ENCODE results near the gene LRRC3B. TPM values are rescaled to one million over a fixed set of nuclear protein-coding genes. Genes with fewer than 3 reads are reported as not detected.

The LRRC3B gene
- total RNA-seq, 1 experiment from 2014 or later: not detected

DNA sequence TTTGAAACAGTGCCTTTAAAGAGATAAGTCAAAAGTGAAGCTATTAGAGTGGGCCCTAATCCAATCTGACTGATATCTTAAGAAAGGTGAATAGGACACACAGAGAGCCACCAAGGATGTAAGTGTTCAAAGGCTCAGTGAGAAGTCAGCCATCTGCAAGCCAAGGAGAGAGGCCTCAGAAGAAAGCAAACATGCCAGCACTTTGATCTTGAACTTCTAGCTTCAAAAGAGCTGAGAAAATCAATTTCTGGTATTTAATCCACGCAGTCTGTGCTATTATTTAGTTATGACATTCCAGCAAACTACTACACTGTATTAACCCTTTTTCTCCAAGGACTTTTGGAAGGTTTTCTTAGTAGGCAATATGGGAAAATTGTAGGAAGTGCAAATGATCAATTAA is 95.7 kb downstream of the LRRC3B start:
- Histone ChIP-seq H4K20me1 (ENCODE audit: insufficient read depth, low read depth, low read length) (no peaks in the 10 kb centered on the region), H3K4me1 (ENCODE audit: low read length) (no peaks in the 10 kb centered on the region), H3K9me2 (replicated peaks; ENCODE audit: insufficient read depth, low read length) (no peaks in the 10 kb centered on the region), H2AFZ (ENCODE audit: low read length) (no peak overlapping the region), H3K27ac (ENCODE audit: low read length) (no peak overlapping the region), H3K9me3 (ENCODE audit: low read length) (no peaks in the 10 kb centered on the region), H3K9ac (ENCODE audit: low read length) (no peak overlapping the region), H3K27me3 (ENCODE audit: low read length) (no peaks in the 10 kb centered on the region), H3K79me2 (ENCODE audit: low read length) (no peaks in the 10 kb centered on the region), H3K4me3 (ENCODE audit: low read length) (no peak overlapping the region), H3K4me2 (ENCODE audit: low read depth, low read length, poor library complexity, severe bottlenecking) (no peak overlapping the region), H3K36me3 (ENCODE audit: insufficient read depth, low read length) (no peaks in the 10 kb centered on the region)
- no peak for DNase-seq

DNA sequence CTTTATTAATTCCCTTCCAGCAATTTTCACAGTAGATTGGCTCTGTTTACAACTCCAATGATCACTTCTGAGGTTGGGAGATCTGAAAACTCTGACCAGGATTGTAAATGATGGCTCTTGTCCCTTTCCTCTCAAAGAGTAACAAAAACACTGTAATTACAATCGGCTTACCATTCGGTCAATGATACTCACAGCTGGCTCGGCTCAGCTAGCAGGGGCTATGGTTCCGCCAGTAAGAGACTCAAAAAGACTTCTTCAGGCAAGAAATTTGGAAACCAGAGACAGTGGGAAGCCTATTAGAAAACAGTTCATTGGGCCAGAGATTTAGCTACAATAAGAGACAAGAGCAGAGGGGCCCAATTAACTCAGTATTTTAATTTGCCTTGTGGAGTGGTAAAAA is 96.6 kb downstream of the LRRC3B start:
- Histone ChIP-seq H3K4me3 (ENCODE audit: low read length) (no peak overlapping the region), H3K4me2 (ENCODE audit: low read depth, low read length, poor library complexity, severe bottlenecking) (no peak overlapping the region), H3K27ac (ENCODE audit: low read length) (no peak overlapping the region), H3K27me3 (ENCODE audit: low read length) (no peaks in the 10 kb centered on the region), H3K9me2 (replicated peaks; ENCODE audit: insufficient read depth, low read length) (no peaks in the 10 kb centered on the region), H3K9ac (ENCODE audit: low read length) (no peak overlapping the region), H3K79me2 (ENCODE audit: low read length) (no peaks in the 10 kb centered on the region), H3K9me3 (ENCODE audit: low read length) (no peaks in the 10 kb centered on the region), H4K20me1 (ENCODE audit: insufficient read depth, low read depth, low read length) (no peaks in the 10 kb centered on the region), H3K36me3 (ENCODE audit: insufficient read depth, low read length) (no peaks in the 10 kb centered on the region), H2AFZ (ENCODE audit: low read length) (no peak overlapping the region), H3K4me1 (ENCODE audit: low read length) (no peaks in the 10 kb centered on the region)
- no peak for DNase-seq

DNA sequence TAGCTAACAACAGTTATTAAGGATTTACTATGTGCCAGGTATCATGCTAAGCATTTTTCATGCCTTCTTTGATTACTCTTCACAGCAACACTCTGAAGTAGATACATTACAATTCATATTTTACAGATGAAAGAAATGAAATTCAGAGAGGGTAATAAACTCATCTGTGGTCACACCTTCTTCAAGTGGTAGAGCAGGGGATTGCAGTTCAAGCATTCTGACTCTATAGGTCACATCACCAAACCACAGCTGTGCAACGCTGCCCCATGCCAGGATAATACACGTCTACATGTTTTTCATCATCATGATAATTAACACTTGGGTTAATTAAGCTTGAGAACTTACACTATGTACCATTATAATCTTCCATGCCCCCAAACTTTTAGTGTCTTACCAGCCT is 98.5 kb downstream of the LRRC3B start:
- Histone ChIP-seq H3K4me1 (ENCODE audit: low read length) (no peaks in the 10 kb centered on the region), H3K9me3 (ENCODE audit: low read length) (no peaks in the 10 kb centered on the region), H4K20me1 (ENCODE audit: insufficient read depth, low read depth, low read length) (no peaks in the 10 kb centered on the region), H3K9ac (ENCODE audit: low read length) (no peak overlapping the region), H3K4me3 (ENCODE audit: low read length) (no peak overlapping the region), H3K27me3 (ENCODE audit: low read length) (no peaks in the 10 kb centered on the region), H3K9me2 (replicated peaks; ENCODE audit: insufficient read depth, low read length) (no peaks in the 10 kb centered on the region), H3K27ac (ENCODE audit: low read length) (no peak overlapping the region), H3K36me3 (ENCODE audit: insufficient read depth, low read length) (no peaks in the 10 kb centered on the region), H2AFZ (ENCODE audit: low read length) (no peak overlapping the region), H3K4me2 (ENCODE audit: low read depth, low read length, poor library complexity, severe bottlenecking) (no peak overlapping the region), H3K79me2 (ENCODE audit: low read length) (no peaks in the 10 kb centered on the region)
- DNase-seq: no peak

DNA sequence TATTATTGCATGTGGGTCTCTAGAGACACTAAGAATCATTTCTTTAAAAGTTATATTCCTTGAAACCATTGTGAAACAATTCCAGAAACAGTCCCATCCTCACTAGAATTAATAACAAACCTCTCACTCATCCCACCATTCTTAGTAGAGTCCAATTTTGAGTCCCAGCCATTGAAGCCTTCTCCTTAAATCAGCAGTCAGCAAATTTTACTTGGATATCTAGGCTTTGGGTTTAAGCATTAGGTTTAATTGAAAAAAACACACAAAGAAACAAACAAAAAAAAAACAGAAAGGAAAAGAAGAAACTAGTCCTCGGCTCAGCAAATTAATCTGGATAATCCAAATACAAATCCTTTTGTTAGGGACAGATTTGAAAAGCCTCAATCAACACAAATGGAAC is 109.3 kb downstream of the LRRC3B start:
- Histone ChIP-seq H2AFZ (ENCODE audit: low read length) (no peak overlapping the region), H3K27ac (ENCODE audit: low read length) (no peak overlapping the region), H3K79me2 (ENCODE audit: low read length) (no peaks in the 10 kb centered on the region), H3K9me3 (ENCODE audit: low read length) (no peaks in the 10 kb centered on the region), H3K36me3 (ENCODE audit: insufficient read depth, low read length) (no peaks in the 10 kb centered on the region), H3K4me3 (ENCODE audit: low read length) (no peak overlapping the region), H3K4me2 (ENCODE audit: low read depth, low read length, poor library complexity, severe bottlenecking) (no peak overlapping the region), H4K20me1 (ENCODE audit: insufficient read depth, low read depth, low read length) (no peaks in the 10 kb centered on the region), H3K9me2 (replicated peaks; ENCODE audit: insufficient read depth, low read length) (no peaks in the 10 kb centered on the region; the same call in 1 of the 2 replicates), H3K4me1 (ENCODE audit: low read length) (no peaks in the 10 kb centered on the region), H3K27me3 (ENCODE audit: low read length) (no peaks in the 10 kb centered on the region), H3K9ac (ENCODE audit: low read length) (no peak overlapping the region)
- DNase-seq: no peak

DNA sequence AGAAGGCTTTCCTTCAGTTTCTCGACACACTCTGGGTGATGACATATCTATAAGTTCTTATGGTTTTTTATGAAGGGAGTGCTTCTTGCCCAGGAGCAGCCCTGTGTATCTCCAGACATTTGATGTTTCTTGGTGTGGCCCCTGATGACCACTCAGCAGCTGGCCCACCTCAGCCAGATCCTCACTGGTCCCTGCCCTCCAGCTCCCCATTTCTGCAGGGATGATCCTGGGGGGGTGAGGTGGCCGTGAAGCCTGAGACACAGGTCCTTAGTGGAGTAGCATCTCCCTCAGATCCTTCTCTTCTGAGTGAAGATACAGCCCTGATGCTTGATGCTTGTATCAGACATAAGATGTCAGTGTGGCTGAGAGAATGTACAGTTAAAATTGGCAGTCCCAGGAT is 127.7 kb downstream of the LRRC3B start:
- Histone ChIP-seq H3K9me3 (ENCODE audit: low read length) (no peaks in the 10 kb centered on the region), H3K9ac (ENCODE audit: low read length) (no peak overlapping the region), H3K4me1 (ENCODE audit: low read length) (no peaks in the 10 kb centered on the region), H3K79me2 (ENCODE audit: low read length) (no peaks in the 10 kb centered on the region), H2AFZ (ENCODE audit: low read length) (no peak overlapping the region), H3K36me3 (ENCODE audit: insufficient read depth, low read length) (no peaks in the 10 kb centered on the region), H4K20me1 (ENCODE audit: insufficient read depth, low read depth, low read length) (no peaks in the 10 kb centered on the region), H3K27ac (ENCODE audit: low read length) (no peak overlapping the region), H3K4me3 (ENCODE audit: low read length) (no peak overlapping the region), H3K4me2 (ENCODE audit: low read depth, low read length, poor library complexity, severe bottlenecking) (no peak overlapping the region), H3K27me3 (ENCODE audit: low read length) (no peaks in the 10 kb centered on the region), H3K9me2 (replicated peaks; ENCODE audit: insufficient read depth, low read length) (peaks cover 4% of the 10 kb centered on the region; the same call in 1 of the 2 replicates)
- DNase-seq: no peak

DNA sequence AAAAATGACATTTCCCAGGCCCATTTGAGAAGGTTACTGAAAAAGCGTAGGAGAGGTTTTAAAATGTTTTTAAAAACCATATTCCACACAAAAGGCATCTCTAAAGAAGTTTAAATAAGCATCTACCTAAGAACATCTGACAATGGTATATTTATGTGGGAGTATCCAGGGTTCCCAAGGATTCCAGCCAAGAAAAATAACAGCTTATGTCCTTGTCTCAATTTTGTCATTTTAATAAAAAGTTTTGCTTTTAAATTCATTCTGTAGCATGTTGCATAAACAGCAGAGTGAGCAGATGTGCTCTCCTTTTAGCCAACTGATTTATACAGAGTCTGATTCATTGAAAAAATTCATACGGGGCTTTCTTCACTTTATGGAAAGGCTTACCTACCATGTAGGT is 129.9 kb downstream of the LRRC3B start:
- no peak overlapping the region for H3K9ac ChIP-seq (ENCODE audit: low read length)
- H3K27me3 ChIP-seq (ENCODE audit: low read length): no peaks in the 10 kb centered on the region
- no peaks in the 10 kb centered on the region for H3K79me2 ChIP-seq (ENCODE audit: low read length)
- no peak overlapping the region for H3K27ac ChIP-seq (ENCODE audit: low read length)
- no peak overlapping the region for H2AFZ ChIP-seq (ENCODE audit: low read length)
- DNase-seq: no peak
- H3K9me2 ChIP-seq (replicated peaks; ENCODE audit: insufficient read depth, low read length): peaks cover 4% of the 10 kb centered on the region; the same call in 1 of the 2 replicates
- H4K20me1 ChIP-seq (ENCODE audit: insufficient read depth, low read depth, low read length): no peaks in the 10 kb centered on the region
- H3K4me2 ChIP-seq (ENCODE audit: low read depth, low read length, poor library complexity, severe bottlenecking): no peak overlapping the region
- no peaks in the 10 kb centered on the region for H3K9me3 ChIP-seq (ENCODE audit: low read length)
- H3K36me3 ChIP-seq (ENCODE audit: insufficient read depth, low read length): no peaks in the 10 kb centered on the region
- H3K4me1 ChIP-seq (ENCODE audit: low read length): no peaks in the 10 kb centered on the region
- H3K4me3 ChIP-seq (ENCODE audit: low read length): no peak overlapping the region

DNA sequence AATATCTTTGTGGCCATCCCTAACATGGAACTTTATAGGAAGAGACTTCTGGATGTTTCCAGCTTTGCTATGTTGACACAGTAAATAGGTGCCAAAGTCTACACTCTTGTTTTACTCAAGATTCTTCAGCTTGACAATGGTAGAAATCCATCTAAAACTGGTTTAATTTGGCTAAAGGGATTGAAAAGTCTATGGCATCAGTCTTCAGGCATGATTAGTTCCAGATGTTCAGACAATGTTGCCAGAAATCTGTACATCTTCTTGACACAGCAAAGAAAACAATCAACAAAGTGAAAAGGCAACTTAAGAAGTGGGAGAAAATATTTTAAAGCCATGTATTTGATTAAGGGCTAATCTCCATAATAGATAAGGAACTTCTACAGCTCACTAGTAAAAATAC is 130.5 kb downstream of the LRRC3B start:
- Histone ChIP-seq H3K36me3 (ENCODE audit: insufficient read depth, low read length) (no peaks in the 10 kb centered on the region), H3K4me1 (ENCODE audit: low read length) (no peaks in the 10 kb centered on the region), H4K20me1 (ENCODE audit: insufficient read depth, low read depth, low read length) (no peaks in the 10 kb centered on the region), H3K4me3 (ENCODE audit: low read length) (no peak overlapping the region), H3K9me2 (replicated peaks; ENCODE audit: insufficient read depth, low read length) (peaks cover 4% of the 10 kb centered on the region; the same call in 1 of the 2 replicates), H3K27me3 (ENCODE audit: low read length) (no peaks in the 10 kb centered on the region), H3K9ac (ENCODE audit: low read length) (no peak overlapping the region), H3K9me3 (ENCODE audit: low read length) (no peaks in the 10 kb centered on the region), H3K79me2 (ENCODE audit: low read length) (no peaks in the 10 kb centered on the region), H3K27ac (ENCODE audit: low read length) (no peak overlapping the region), H2AFZ (ENCODE audit: low read length) (no peak overlapping the region), H3K4me2 (ENCODE audit: low read depth, low read length, poor library complexity, severe bottlenecking) (no peak overlapping the region)
- DNase-seq: no peak

DNA sequence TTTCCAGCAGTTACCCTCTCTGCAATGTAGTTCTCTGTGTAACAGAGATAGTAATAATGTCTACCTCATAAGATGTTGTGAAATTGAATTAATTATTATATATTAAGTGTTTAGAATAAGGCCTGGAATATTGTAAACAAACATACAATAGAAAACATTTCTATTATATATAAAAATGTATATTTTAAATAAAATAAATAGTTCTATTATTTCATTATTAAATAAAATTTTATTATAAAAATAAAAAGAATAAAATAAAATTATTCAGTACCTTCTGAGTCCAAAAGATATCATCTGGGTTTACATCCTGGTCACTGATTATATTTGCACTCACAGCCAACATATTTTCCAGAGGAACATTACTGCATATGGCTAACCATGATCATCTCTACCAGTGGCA is 135.4 kb downstream of the LRRC3B start:
- no peak overlapping the region for H3K27ac ChIP-seq (ENCODE audit: low read length)
- H3K9me3 ChIP-seq (ENCODE audit: low read length): no peaks in the 10 kb centered on the region
- H3K79me2 ChIP-seq (ENCODE audit: low read length): no peaks in the 10 kb centered on the region
- no peak for DNase-seq
- H3K36me3 ChIP-seq (ENCODE audit: insufficient read depth, low read length): no peaks in the 10 kb centered on the region
- H3K9me2 ChIP-seq (replicated peaks; ENCODE audit: insufficient read depth, low read length): no peaks in the 10 kb centered on the region
- H4K20me1 ChIP-seq (ENCODE audit: insufficient read depth, low read depth, low read length): no peaks in the 10 kb centered on the region
- no peak overlapping the region for H3K9ac ChIP-seq (ENCODE audit: low read length)
- H3K4me1 ChIP-seq (ENCODE audit: low read length): no peaks in the 10 kb centered on the region
- no peak overlapping the region for H3K4me3 ChIP-seq (ENCODE audit: low read length)
- no peaks in the 10 kb centered on the region for H3K27me3 ChIP-seq (ENCODE audit: low read length)
- H3K4me2 ChIP-seq (ENCODE audit: low read depth, low read length, poor library complexity, severe bottlenecking): no peak overlapping the region
- H2AFZ ChIP-seq (ENCODE audit: low read length): no peak overlapping the region
